ENCODE results near the gene PKP2.

PKP2 gene

DNA sequence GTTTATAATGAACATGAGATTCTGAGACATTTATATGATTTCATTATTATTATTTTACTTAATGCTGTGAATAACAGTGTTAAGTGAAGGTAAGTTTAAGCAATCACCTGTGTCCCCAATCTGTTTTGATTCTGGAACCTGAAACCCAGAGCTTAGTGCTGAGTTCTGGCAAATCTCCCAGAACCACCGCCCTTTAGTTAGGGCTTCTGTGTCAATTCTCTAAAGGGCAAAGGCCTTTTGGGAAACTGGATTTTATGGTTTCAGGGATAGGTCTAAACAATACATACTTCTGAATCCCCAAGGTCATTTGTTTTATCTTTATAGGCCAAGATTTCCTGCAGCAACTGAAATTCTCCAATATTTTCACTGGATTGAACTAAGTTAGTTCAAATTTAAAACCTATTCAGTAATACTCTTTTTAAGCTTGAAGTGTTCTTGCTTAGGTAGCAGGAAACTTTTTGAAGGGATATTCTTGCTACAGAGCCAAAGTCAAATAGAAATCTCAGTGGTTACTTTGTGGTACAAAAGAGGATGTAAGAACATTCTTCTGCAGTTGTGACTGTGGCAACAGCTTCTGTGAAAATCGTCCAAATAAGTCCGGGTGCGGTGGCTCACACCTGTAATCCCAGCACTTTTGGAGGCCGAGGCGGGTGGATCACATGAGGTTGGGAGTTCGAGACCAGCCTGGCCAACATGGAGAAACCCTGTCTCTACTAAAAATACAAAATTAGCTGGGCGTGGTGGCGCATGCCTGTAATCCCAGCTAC, 10.0 kb upstream of the PKP2 start:
- TF ChIP-seq, protein P1, sequence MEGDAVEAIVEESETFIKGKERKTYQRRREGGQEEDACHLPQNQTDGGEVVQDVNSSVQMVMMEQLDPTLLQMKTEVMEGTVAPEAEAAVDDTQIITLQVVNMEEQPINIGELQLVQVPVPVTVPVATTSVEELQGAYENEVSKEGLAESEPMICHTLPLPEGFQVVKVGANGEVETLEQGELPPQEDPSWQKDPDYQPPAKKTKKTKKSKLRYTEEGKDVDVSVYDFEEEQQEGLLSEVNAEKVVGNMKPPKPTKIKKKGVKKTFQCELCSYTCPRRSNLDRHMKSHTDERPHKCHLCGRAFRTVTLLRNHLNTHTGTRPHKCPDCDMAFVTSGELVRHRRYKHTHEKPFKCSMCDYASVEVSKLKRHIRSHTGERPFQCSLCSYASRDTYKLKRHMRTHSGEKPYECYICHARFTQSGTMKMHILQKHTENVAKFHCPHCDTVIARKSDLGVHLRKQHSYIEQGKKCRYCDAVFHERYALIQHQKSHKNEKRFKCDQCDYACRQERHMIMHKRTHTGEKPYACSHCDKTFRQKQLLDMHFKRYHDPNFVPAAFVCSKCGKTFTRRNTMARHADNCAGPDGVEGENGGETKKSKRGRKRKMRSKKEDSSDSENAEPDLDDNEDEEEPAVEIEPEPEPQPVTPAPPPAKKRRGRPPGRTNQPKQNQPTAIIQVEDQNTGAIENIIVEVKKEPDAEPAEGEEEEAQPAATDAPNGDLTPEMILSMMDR (IDR thresholded peaks at IDR 0.05; ENCODE audit: low read length, missing control alignments), result no peak
- H3K4me3 ChIP-seq (replicated peaks; ENCODE audit: low read depth, low read length), result no peak overlapping the region
- no peak for DNase-seq (ENCODE audit: low read depth)

DNA sequence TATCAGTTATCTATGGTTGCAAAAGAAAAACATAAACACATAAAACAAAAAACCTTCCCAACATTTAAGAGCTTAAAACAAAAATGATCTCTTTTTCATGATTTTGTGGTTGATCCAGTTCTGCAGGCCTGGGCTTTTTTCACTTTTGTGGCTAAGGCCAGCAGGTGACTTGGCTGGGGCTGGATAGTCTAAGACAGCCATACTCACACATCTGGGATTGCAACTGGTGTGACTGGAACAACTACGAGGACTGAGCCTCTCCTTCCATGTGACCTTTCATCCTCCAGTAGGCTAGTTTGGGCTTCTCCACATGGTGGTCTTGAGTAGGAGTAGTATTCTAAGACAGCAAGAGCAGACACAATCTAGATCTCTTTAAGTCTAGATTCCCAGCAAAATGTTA, 7.2 kb upstream of the PKP2 start:
- TF ChIP-seq, protein P1 (IDR thresholded peaks at IDR 0.05; ENCODE audit: low read length, missing control alignments), result no peak
- no peak for DNase-seq (ENCODE audit: low read depth)
- H3K4me3 ChIP-seq (replicated peaks; ENCODE audit: low read depth, low read length), result no peak overlapping the region

DNA sequence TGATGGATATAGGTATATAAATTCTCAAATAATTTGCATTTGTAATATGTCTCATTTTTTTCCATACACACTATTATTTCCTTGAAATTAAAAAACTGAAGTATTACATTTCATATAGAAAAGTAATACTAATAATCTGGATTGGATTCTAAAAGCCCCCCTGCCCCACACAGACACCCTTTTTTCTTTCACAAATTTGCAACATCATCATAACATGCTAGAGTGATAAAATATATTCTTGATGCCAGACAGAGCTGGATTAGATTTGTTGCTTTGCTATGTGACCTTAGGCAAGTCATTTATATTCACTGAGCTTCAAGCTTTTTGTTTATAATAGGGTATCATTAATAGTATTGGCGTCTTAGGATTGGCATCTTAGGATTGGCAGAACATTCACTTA, 6.7 kb upstream of the PKP2 start:
- TF ChIP-seq, protein P1 (IDR thresholded peaks at IDR 0.05; ENCODE audit: low read length, missing control alignments), result no peak
- DNase-seq (ENCODE audit: low read depth), result no peak

DNA sequence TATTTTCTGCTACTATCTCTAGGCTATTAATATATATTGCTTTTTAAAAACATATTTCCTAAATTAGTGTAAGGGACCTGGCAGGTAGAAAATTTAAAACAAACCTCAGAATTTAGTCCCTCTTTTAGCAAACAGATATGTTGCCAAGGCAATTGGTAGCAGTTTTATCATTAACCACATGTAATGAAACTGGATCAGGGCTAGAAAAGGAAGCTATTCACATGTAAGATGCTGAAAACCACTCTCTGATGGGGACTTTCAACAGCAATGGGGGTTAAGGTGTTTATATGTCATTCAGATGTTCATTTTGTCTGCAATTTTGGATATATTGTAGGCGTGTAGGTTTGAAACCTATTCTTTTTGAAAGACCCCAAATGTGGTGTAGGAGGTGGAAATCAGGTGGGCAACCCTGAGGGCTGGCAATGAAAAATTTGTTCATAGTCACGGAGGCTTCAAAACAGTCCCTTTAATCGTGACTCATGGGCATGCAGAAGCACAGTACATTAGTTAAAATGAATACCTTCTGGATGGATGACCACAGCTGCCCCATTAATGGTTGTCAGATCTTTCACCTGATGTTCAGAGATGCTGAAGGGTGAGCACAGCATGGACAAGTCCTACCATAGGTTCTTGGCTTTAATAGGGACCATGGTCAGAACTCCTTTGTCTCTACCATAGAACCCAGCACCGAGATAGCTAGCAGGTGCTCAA, 5.9 kb upstream of the PKP2 start:
- TF ChIP-seq, protein P1 (IDR thresholded peaks at IDR 0.05; ENCODE audit: low read length, missing control alignments), result no peak
- no peak overlapping the region for H3K4me3 ChIP-seq (replicated peaks; ENCODE audit: low read depth, low read length)
- DNase-seq (ENCODE audit: low read depth), result no peak

More for the DNA sequence above, 6.7 kb upstream of the PKP2 start:
- H3K4me3 ChIP-seq (replicated peaks; ENCODE audit: low read depth, low read length), result no peak overlapping the region

DNA sequence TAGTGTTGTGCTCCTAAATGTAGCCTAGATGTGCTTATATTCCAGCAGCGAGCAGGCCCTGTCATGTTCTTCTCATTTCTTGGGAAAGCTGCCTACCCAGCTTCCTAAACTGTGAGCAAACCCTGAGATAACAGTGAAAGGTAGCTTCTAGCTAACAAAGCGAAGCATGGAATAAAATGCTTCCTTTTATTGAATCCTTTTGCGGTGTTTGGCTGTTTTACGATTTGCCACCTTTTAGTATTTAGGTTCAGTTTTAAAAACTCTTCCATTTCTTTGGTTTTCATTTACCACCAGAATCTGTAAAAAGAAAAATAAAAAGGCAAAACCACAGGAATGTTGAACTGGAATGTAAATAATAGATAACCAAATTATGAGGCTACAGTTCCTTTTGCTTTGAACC, 5.0 kb upstream of the PKP2 start:
- DNase-seq (ENCODE audit: low read depth), result peak; percentile 32
- no peak overlapping the region for H3K4me3 ChIP-seq (replicated peaks; ENCODE audit: low read depth, low read length)
- TF ChIP-seq, protein P1 (IDR thresholded peaks at IDR 0.05; ENCODE audit: low read length, missing control alignments), result no peak

DNA sequence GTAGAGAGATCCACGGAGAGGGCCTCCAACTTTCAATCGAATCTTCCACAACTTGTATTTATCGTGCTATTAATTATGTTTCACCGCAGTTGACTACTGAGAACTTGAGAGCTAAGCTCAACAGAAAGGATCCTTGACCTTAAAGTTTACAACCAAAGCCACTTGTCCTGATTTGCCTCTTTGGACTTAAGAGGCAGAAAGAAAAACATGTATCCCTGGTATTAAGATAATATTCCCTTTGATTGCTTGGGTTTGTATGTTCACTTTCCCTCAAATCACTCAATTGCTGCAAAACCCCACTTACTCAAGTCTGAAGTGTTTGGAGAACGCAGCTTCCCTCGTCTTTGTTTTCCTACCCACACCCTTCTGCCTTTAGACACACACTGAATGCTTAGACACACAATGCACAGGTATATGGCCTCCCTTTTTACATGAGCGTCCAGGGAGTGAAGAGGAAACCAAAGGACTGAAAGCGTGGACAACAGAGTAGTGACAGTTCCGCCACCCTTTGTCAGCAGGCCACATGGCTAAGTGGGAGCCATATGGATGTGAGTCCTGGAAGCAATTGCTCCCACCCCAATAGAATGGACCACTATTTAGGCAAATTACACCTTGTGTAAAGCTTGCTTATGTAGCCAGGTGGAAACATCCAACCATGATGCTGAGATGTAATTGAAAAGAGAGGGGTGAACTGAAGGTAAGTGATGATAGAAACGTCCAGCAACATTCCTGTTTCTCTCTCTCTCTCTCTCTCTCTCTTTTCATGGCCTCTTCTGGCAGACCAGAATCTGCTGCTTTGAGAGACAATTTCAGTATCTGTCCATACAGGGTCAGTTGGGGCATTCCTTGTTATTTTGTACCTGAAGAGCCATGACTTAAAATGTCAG, 1.4 kb upstream of the PKP2 start:
- TF ChIP-seq, protein P1 (IDR thresholded peaks at IDR 0.05; ENCODE audit: low read length, missing control alignments), result no peak
- no peak overlapping the region for H3K4me3 ChIP-seq (replicated peaks; ENCODE audit: low read depth, low read length)
- no peak for DNase-seq (ENCODE audit: low read depth)
